ENCODE measurements around the gene GRIK5.
"Not testable (repeated sequence)": the region's sequence is repeated elsewhere in the genome, so short reads cannot be mapped to it uniquely, and the experiment has no call there.

The GRIK5 gene

GRCh38 chr19:41994994-41995958 lies 74.7 kb downstream of the GRIK5 start:
- no peak for DNase-seq (ENCODE audit: low read depth, low spot score)
- H3K27ac ChIP-seq = no peak overlapping the region

GRCh38 chr19:41994521-41994971 lies 75.5 kb downstream of the GRIK5 start:
- H3K27ac ChIP-seq = no peak overlapping the region
- no peak for DNase-seq (ENCODE audit: low read depth, low spot score)

- DNase-seq (ENCODE audit: low read depth, low spot score) = no peak
- no peak within 1 kb of the TSS for H3K27ac ChIP-seq
These were observed 76.2 kb downstream of the GRIK5 start, which contains the start of gene ATP1A3 for GRCh38 chr19:41993612-41994483. ATP1A3 (minus strand) TSS chr19:41994230; CDS start chr19:41994076, 154 bp downstream.

- not testable (repeated sequence) for DNase-seq (ENCODE audit: low read depth, low spot score); H3K27ac ChIP-seq
These were observed 78.0 kb downstream of the GRIK5 start for GRCh38 chr19:41991925-41992569.

DNA sequence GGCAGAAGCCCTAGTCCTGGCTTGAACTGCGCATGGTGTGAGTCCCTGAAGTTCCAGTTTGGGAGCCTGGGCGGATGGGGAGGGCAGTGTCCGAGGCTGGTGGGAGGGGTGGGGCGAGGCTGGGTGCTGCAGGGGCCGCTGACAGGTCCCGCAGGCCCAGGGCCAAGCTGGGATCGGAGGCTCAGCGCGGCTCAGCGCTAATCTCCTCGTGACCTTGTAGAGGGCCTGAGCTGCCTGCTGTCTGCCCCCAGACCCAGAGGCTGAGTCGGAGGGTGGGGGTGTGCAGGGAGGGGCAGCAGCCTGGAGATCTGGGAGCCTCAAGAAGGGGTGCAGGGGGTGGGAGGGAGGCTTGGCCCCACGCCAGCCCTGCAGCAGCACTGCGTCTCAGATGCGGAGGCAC lies 79.0 kb downstream of the GRIK5 start:
- no peak overlapping the region for H3K27ac ChIP-seq
- DNase-seq (ENCODE audit: low read depth, low spot score) = no peak

DNA sequence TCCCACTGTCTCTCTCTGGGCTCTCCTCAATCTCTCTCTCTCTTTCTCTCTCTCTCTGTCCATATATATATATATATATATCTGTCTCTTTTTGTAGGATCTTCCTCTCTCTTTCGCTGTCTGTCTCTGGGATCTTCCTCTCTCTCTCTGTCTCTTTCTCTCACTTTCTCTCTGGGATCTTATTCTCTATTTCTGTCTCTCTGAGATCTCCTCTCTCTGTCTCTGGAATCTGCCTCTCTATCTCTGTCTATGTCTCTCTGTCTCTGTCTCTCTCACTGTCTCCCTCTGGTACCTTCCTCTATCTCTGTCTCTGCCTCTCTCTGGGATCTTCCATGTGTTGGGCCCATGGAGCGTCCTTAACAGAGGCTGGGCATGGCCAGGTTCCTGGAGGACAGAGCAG lies 79.4 kb downstream of the GRIK5 start:
- no peak overlapping the region for H3K27ac ChIP-seq
- no peak for DNase-seq (ENCODE audit: low read depth, low spot score)

DNA sequence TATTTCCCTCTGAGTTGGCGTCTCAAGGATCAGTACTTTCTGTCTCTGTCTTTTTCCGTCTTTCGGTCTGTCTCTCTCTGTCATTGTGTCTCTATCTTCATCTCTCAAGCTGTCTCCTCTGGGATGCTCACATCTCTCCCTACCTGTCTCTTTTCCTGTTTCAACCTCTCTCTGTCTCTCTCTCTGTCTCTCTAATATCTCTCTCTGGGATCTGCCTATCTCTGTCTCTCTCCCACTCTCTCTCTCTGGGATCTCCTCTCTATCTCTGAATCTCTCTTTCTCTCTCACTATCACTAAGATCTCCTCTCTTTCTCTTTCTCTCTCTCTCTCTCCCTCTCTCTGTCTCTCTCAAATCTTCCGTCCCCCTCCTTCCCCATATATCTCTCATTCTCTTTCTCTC lies 80.0 kb downstream of the GRIK5 start:
- no peak overlapping the region for H3K27ac ChIP-seq
- DNase-seq (ENCODE audit: low read depth, low spot score) = no peak

- no peak overlapping the region for H3K27ac ChIP-seq
- DNase-seq (ENCODE audit: low read depth, low spot score) = no peak
These were observed 81.1 kb downstream of the GRIK5 start for GRCh38 chr19:41988947-41989346.

DNA sequence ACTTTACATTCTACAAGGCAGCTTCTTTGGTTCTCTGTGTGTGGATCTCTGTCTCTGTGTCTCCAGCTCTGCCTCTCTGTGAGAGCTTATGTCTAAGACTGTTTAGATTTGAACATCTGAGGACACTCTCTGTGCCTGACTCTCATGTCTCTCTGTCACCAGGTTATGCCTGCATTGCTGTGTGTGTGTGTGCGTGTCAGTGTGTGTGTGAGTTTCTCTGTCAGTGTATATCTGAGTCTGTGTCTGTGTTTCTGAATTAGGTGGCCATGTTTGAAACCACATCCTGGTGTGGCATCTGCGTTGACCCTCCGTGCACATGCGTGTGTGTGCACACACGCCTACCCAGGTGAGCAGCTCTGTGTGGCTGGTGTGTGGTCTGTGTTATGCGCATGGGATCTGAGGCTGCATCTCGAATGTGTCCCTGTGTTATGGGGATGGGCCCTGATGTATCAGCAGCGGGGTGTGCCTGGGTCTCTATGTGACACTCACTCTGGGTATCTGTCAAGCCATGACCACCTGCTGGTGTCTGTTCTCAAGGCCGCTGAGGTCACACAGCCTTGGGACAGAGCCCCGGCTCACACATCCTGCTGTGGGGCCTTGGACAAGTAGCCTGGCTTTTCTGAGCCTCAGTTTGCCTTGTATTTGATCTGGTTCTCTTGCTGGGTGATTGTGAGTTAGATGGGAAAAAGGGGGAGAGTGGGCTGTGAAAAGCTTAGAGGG lies 82.7 kb downstream of the GRIK5 start:
- H3K27ac ChIP-seq = no peak overlapping the region
- no peak for DNase-seq (ENCODE audit: low read depth, low spot score)

DNA sequence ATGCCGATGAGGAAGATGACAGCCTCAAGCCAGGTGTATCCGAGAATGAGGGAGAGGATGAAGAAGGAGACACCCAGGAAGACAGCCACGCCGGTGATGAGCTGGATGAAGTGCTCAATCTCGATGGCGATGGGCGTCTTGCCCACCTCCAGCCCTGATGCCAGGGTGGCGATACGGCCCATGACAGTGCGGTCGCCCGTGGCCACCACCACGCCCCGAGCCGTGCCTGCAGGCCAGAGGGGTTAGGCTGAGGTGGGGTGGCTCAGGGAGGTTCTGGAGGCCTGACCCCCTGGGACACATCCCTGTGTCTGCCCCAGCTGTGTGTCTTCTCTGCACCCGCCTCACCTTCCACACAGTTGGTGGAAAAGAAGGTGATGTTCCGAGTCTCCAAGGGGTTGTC lies 85.0 kb downstream of the GRIK5 start:
- H3K27ac ChIP-seq = no peak overlapping the region
- no peak for DNase-seq (ENCODE audit: low read depth, low spot score)

- DNase-seq (ENCODE audit: low read depth, low spot score) = no peak
- H3K27ac ChIP-seq = no peak overlapping the region
These were observed 88.3 kb downstream of the GRIK5 start for GRCh38 chr19:41981724-41982123.

DNA sequence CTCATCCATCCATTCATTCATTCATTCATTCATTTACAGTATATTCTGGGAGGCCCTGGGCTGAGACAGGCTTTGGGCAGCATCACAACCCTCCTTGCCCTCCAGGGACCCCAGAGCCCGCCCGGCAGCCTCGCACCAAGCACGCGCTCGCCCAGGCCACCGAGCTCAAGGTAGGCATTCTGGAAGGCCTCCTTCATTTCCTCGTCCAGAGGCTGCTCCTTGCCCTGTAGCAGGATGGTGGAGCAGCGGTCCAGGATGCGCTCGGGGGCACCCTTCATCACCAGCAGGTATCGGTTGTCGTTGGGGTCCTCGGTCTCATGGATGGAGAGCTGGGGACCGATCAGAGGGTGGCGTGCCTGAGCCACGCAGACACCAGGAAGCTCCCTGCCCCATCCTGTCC lies 91.5 kb downstream of the GRIK5 start:
- H3K27ac ChIP-seq = no peak overlapping the region
- no peak for DNase-seq (ENCODE audit: low read depth, low spot score)

GRCh38 chr19:41977916-41978315 lies 92.1 kb downstream of the GRIK5 start:
- no peak for DNase-seq (ENCODE audit: low read depth, low spot score)
- no peak overlapping the region for H3K27ac ChIP-seq

DNA sequence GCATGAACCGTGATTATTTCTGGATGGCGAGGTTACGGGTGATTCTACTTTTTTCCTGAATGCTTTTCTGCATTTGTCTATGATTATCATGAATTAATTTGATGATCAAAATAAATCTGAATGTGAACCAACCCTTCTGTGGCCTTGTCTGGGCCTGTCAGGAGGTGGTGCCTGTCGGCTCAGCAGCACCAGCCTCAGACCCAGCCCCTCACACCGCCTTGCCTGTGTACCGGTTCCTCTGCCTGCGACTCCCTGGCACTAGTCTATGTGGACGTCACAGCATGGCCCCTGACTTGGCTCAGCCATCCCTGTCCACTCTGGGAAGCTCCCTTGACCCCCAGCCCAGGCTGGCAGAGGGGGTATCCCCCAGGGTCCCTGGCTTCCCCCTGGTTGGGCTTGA lies 95.4 kb downstream of the GRIK5 start:
- H3K27ac ChIP-seq = no peak overlapping the region
- no peak for DNase-seq (ENCODE audit: low read depth, low spot score)

GRCh38 chr19:41971363-41971762 lies 98.6 kb downstream of the GRIK5 start:
- H3K27ac ChIP-seq = no peak overlapping the region
- no peak for DNase-seq (ENCODE audit: low read depth, low spot score)

DNA sequence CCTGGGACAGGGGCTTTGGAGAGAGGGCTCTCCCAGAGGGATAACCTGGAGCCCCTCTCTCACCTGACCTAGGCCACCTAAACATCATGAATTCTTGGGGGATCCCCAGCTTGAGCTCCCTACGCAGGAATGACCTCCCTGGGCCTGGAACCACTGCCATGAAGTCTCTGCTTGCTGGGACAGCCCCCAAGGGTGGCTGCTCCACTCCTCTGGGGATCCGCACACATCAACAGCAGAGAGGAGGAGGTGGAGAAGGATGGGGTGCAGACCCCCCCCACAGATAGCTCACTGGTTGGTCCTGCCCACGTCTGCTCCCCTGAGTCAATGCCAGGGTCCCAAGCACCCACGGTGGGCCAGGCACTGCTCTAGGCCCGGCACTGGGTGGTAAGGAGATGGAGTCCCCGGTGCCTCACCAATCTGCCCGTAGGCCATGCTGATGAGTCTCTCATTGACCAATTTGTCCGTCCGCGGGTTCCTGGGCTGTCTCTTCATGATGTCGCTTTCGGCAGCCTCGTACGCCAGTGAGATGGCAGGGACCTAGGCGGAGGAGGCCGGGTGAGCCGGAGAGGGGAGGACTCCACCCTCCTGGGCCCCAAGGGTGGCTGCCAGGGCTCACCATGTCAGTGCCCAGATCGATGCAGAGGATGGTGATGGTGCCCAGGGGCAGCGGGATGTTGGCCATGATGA lies 100.1 kb downstream of the GRIK5 start:
- no peak for DNase-seq (ENCODE audit: low read depth, low spot score)
- H3K27ac ChIP-seq = no peak overlapping the region

GRCh38 chr19:41968751-41969595 lies 101.0 kb downstream of the GRIK5 start:
- no peak for DNase-seq (ENCODE audit: low read depth, low spot score)
- H3K27ac ChIP-seq = no peak overlapping the region

- H3K27ac ChIP-seq = no peak overlapping the region
- DNase-seq (ENCODE audit: low read depth, low spot score) = no peak
These were observed 102.8 kb downstream of the GRIK5 start for GRCh38 chr19:41967054-41967783.
